HUDEP-2 (cell line): ENCODE measurements around the gene GDPD4.
A peak's percentile ranks its signal among the peaks of the same experiment; 100 is the strongest.

ENCODE experiments used
- DNase-seq, 76 experiments: peaks; one replicate each; lab custom pipeline; 2025; ENCODE audit not compliant: unreplicated experiment in 76 of 76; lab: John Stamatoyannopoulos, UW

Gene GDPD4

GRCh38 chr11:77300695-77301094, 791 bp downstream of the GDPD4 start:
- DNase-seq = no peak

DNA sequence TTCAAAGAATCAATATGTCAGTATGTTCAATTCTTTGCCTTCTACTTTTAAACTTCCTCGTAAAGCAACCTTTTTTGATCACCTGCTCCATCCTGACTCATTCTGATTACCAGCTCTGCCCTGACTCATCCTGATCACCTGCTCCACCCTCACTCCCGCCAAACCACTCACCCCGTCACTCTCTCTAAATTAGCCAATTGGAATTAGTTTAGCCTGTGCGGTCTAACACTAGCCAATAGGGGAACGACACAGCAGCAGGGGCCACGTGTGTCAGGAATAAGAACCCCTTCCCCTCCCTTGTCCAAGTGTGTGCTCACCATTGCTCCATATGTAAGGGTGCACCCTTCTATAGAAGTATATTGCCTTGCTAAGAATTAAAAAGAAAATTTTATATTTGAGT, 1.5 kb downstream of the GDPD4 start:
- DNase-seq = peak in 2 of 76 experiments; percentile 6 to 20

DNA sequence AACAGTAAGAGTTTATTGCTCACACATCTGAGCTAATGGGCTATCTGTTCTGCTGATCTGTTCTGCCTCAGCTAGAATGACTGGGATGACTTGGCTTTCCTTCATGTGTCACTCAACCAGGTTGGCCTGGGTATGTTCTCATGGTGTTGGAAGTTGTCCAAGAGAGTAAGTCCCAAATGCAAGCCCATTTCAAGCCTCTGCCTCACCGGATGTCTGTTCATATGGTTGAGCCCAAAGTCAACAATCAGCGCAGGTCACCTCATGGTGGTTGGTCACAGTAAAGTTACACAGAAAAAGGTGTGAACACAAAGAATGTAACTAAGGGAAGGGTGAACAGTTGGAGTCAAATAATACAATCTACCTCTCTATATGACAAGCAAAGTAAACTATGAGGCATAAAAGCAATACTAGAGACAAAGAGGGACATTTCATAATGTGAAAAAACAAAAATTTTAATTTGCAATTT, 1.9 kb downstream of the GDPD4 start:
- peak in 13 of 76 experiments; percentile 3 to 48 (median 15) for DNase-seq

DNA sequence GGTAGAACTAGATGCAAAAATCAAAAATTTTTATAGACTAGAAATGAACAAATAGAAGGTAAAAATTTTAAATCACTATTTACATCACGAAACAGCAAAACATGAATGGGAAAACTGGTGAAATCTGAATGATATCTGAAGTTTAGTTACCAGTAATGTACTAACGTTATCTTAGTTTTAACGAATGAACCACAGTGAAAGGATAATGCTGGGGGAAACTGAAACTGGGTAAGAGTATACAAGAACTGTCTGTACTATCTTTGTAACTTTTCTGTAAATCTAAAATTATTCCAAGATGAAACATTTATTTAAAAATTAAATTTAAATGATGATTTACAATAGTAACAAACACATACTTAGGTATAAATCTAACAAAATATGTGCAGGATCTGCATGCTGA, 7.4 kb downstream of the GDPD4 start:
- DNase-seq = no peak

DNA sequence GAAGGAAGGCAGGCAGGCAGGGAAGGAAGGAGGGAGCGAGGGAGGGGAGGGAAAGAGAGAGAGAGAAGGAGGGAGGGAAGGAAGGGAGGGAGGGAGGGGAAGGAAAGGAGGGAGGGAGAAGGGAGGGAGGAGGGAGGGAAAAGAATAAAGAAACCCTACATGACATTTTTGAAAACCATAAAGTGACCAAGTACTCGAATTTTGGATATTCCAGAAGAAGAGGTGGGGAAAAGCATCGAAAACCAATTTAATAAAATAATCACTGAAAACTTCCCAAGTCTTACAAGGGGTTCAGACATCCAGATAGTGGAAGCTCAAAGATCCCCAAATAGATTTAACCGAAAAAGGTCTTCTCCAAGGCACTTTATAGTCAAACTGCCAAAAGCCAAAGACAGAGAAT, 11.7 kb downstream of the GDPD4 start:
- DNase-seq = no peak

- DNase-seq = no peak
Observed at GRCh38 chr11:77287615-77288273, 13.7 kb downstream of the GDPD4 start.

DNA sequence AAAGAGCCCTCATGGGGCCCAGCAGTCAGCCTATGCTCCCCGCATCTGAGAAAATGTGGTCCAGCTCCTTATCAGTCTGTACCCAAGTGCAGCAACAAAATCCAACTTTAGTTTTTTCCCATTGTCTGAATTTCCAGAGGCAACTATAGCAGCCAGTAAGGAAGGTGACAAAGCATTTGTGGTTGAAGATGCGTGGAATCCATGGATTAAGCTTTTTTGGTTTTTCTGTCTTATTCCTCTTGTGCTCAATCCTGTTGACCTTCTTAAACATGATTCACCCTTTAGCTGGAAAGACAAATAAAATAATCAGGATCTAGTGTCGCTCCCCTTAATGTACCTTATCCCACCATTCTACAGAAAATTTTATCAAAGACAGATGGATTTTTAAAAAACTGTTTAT, 14.3 kb downstream of the GDPD4 start:
- DNase-seq = no peak

DNA sequence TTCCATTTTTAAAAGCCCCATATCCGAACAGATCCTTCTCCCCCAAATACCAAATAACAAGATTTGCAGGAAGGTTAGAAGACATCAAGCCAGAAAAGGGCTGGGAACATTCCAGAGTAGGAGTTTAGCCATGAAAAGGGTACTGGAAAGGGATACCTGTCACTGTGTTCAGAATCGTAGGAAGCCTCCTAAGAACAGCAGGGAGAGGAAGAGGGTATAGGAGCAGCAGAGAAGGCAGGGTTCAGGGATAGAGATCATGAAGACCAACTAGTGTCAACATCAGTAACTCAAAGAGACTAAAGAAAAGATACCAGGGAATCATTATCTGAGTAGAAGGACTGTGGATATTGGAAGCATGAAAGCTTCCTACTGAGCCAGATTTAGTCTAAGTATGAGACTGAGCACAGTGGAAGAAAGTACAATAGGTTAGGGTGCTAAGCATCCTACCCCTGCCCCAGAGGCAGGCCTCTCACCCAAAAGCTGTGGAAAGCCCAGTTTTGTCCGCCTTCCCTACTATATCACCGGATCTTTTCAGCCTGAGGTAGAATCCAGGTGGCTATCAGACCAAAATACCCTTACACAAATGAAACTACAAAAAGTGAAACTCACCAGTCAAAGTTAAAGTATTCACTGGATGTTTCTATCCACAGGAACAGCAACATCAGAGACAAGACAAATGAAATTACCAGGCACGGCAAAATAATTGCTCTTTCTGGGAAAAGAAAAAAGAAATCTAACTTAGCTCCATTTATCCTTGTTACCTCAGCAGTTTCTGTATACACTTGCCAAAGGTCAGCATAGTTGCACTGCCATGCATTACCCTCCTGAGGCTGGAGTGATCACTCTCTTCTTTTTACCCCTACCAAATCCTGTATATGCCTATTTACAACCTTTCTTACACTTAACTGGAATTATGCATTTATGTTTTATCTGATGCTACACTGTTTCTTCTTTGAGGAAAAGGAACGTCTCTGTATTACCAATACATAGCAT, 16.7 kb downstream of the GDPD4 start:
- DNase-seq = no peak

- no peak for DNase-seq
Observed at GRCh38 chr11:77283101-77283500, 18.4 kb downstream of the GDPD4 start.

DNA sequence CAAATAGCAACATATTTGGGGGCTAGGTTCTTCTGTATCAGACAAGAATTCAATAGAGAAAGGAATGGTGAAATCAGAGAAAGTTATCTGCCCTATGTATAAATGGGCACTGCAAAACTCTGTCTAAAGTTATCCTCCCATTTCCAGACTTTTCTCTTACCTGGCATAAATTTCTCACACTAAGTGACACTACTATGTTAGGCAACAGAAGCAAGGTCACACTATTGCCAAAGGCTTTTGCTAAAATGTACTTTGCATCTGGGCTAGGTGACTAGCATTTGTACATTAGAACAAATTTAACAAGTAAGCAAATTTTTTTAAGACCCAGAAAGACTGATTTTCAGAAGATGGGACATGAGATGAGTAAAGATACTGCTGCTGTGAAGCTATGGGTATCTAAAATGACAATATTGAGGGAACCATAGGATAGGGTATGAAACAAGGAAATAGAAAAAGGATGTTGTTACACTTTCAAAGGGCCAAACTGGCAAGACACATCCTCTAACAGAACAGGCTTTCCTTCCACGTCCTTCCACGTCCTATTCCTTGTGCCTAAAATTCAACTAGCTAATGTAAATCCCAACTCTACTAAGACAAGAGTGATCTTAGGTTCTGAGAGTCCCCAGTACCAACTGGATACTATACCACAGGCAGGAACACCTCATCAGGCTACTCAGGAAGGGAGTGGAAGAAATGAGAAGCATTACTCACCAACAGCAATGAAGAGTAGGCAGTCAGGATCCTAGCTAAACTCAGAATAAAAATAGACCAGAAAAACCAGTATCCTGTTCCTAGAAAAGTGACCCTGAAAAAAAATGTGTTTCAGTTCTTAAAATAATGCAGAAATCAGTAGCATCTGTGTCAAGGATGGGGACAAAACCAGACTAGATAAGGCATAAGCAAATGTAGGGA, 22.6 kb downstream of the GDPD4 start:
- DNase-seq = no peak

GRCh38 chr11:77276271-77276670, 25.2 kb downstream of the GDPD4 start:
- no peak for DNase-seq

- DNase-seq = no peak
Observed at GRCh38 chr11:77270921-77271320, 30.6 kb downstream of the GDPD4 start.

GRCh38 chr11:77269484-77270123, 31.9 kb downstream of the GDPD4 start:
- DNase-seq = no peak

DNA sequence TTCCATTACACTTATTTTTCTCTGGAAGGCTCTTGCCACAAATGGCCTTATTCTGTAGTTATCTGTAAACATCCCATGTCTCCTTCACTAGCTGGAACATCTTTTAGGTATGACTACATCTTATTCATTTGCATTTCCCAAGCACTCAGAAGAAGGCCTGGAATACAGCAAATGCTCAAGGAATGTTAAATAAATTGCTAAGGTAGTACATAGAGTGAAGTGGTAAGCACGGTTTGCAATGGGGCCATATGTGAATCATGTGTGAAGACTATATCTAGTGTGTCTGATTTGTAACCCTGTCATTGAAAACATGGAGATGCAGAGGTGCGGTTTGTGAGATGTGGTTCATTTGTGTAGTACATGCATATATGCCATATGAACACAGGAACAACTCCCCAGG, 33.5 kb downstream of the GDPD4 start:
- DNase-seq = no peak

GRCh38 chr11:77266766-77267165, 34.7 kb downstream of the GDPD4 start:
- no peak for DNase-seq

DNA sequence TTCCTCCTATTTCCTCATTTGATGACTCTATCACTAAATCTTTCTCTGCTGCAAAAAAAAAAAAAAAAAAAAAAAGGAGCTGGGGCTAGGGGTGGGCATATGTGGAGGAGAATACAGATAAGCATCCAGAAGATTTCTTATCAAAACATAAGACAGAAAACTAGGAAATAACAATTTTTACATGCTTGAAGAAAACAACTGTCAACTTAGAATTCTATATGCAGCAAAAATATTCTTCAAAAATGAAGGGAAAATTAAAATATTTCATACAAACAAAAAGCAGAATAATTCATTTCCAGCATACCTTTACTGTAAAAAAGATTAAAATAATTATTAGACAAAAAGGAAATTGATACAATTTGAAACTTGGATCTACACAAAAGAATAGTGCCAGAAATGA, 38.7 kb downstream of the GDPD4 start:
- DNase-seq = no peak

DNA sequence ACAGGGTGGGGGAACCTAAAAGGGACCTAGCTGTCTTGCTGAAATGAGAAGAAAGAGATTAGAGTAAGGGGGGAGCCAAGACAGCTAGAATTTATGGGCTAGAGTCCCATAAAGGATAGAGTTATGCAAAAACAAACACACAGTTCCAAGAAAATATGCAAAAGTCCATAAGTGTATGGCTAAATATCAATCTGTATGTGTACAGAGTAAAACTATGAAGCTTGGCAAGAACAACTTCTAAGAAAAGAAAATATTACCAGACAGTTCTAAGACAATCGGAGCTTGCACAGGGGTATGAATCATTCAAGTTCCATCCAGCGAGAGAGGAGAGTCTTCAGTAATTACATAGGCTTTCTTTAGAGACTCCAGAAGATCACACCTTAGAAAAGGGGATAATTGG, 41.8 kb downstream of the GDPD4 start:
- no peak for DNase-seq

DNA sequence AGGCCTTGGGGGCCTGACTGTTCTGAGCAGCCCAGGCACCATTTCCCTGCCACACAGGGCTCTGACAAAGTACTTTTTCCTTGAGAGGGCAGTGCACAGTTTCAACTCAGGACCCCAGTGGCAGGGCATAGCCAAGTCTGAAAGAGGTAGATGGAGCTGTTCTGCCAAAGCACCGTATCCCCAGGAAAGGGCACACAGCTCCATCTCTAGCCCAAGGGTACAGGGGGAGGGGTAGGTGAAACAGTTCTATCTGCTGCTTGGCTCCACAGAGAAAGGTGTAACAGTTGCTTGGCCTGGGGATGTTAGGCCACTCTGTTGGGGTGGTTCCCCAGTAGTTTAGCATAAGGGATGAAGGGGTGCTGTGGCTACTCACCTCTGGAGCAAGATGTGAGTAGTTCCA, 47.8 kb downstream of the GDPD4 start:
- DNase-seq = no peak

- DNase-seq = no peak
Observed at GRCh38 chr11:77252555-77253270, 48.8 kb downstream of the GDPD4 start.
